SU-DHL-6 (cell line): Measurements from ENCODE around the gene KPNA3.
A peak's percentile ranks its signal among the peaks of the same experiment; 100 is the strongest.

Experiments
- H2AFZ ChIP-seq: fragments of 200-600 bp; sonication (generic); 2 replicates; pipeline ENCODE4 v1.6.1; 2014; ENCODE audit warnings: low read depth, mild to moderate bottlenecking, moderate library complexity, mixed read lengths, antibody characterized with exemption, low read length; ENCODE audit not compliant: severe bottlenecking
- H3F3A ChIP-seq: fragments of 200-600 bp; shearing (Covaris generic); 2 replicates; pipeline ENCODE4 v1.6.0; 2016; ENCODE audit warnings: antibody characterized with exemption, mild to moderate bottlenecking; ENCODE audit not compliant: insufficient read depth
- H3K27ac ChIP-seq: fragments of 200-600 bp; sonication (generic); 2 replicates; pipeline ENCODE4 v1.5.1; 2016; ENCODE audit warnings: low read depth, mild to moderate bottlenecking, low read length, moderate library complexity, mixed read lengths
- H3K27me3 ChIP-seq: fragments of 200-600 bp; sonication (generic), shearing (Covaris generic); 2 replicates; pipeline ENCODE4 v1.6.0; 2014; ENCODE audit warnings: mild to moderate bottlenecking, low read length
- H3K36me3 ChIP-seq: fragments of 200-600 bp; sonication (generic); 2 replicates; pipeline ENCODE4 v1.6.1; 2014; ENCODE audit warnings: mild to moderate bottlenecking, low read length, mixed read lengths
- H3K4me2 ChIP-seq: fragments of 300-600, 200-600 bp; shearing (Covaris generic), sonication (generic); 2 replicates; pipeline ENCODE4 v1.6.0; 2014; ENCODE audit warnings: low read length, low read depth, mild to moderate bottlenecking; ENCODE audit not compliant: poor library complexity, severe bottlenecking
- H3K4me3 ChIP-seq: fragments of 200-600 bp; sonication (generic); 2 replicates; pipeline ENCODE4 v1.5.1; 2014; ENCODE audit warnings: antibody characterized with exemption, low read length, mild to moderate bottlenecking, mixed read lengths; ENCODE audit not compliant: insufficient read depth, poor library complexity, severe bottlenecking
- H3K79me2 ChIP-seq: fragments of 200-600 bp; sonication (generic); 2 replicates; pipeline ENCODE4 v1.6.1; 2014; ENCODE audit warnings: mild to moderate bottlenecking, low read length, moderate library complexity; ENCODE audit not compliant: insufficient read depth
- H3K9ac ChIP-seq: fragments of 200-600 bp; sonication (generic); 2 replicates; pipeline ENCODE4 v1.7.0; 2014; ENCODE audit warnings: mild to moderate bottlenecking, low read length
- H3K9me2 ChIP-seq: fragments of 200-600 bp; sonication (generic); replicated peaks from 2 replicates; pipeline ENCODE4 v1.6.1; 2014; ENCODE audit warnings: low read length; ENCODE audit not compliant: insufficient read depth
- H3K9me3 ChIP-seq: fragments of 200-600 bp; sonication (generic); 2 replicates; pipeline ENCODE4 v1.6.1; 2014; ENCODE audit warnings: low read length, mixed read lengths; ENCODE audit not compliant: insufficient read depth
- H4K20me1 ChIP-seq: fragments of 200-600 bp; sonication (generic); 2 replicates; pipeline ENCODE4 v1.6.1; 2014; ENCODE audit warnings: low read depth, mild to moderate bottlenecking, antibody characterized with exemption, low read length, moderate library complexity, mixed read lengths
- CTCF ChIP-seq: fragments of 200-600 bp; sonication (generic); IDR thresholded peaks from one replicate; pipeline ENCODE4 v1.5.1; 2017; ENCODE audit warnings: antibody characterized with exemption, mild to moderate bottlenecking, low read length, moderate library complexity; ENCODE audit not compliant: insufficient read depth, poor library complexity, severe bottlenecking
- EZH2phosphoT487 ChIP-seq: fragments of 200-600 bp; sonication (generic), shearing (Covaris generic); conservative IDR thresholded peaks from 2 replicates; pipeline ENCODE4 v1.6.1; 2018; ENCODE audit warnings: mild to moderate bottlenecking, antibody characterized with exemption, low read length, moderate library complexity, mixed read lengths

The KPNA3 gene, protein sequence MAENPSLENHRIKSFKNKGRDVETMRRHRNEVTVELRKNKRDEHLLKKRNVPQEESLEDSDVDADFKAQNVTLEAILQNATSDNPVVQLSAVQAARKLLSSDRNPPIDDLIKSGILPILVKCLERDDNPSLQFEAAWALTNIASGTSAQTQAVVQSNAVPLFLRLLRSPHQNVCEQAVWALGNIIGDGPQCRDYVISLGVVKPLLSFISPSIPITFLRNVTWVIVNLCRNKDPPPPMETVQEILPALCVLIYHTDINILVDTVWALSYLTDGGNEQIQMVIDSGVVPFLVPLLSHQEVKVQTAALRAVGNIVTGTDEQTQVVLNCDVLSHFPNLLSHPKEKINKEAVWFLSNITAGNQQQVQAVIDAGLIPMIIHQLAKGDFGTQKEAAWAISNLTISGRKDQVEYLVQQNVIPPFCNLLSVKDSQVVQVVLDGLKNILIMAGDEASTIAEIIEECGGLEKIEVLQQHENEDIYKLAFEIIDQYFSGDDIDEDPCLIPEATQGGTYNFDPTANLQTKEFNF

GRCh38 chr13:49792550-49793324, at the start of gene KPNA3:
KPNA3 (minus strand) TSS chr13:49792682; CDS start chr13:49792506, 176 bp downstream.
- no peaks in the 10 kb centered on the region for H3K9me2 ChIP-seq
- no peaks in the 10 kb centered on the region for H3K27me3 ChIP-seq
- H3K9me3 ChIP-seq = no peaks in the 10 kb centered on the region
- H2AFZ ChIP-seq = peak within 1 kb of the TSS; percentile 97
- peak within 1 kb of the TSS; percentile 85 for H3K9ac ChIP-seq
- H3K36me3 ChIP-seq = no peaks in the 10 kb centered on the region
- peak within 1 kb of the TSS; percentile 86 for H3K4me2 ChIP-seq
- peaks cover 4% of the 10 kb centered on the region; the same call in 1 of the 2 replicates for H4K20me1 ChIP-seq
- H3K4me3 ChIP-seq = peak within 1 kb of the TSS; percentile 94
- peaks cover 42% of the 10 kb centered on the region for H3K79me2 ChIP-seq
- H3K27ac ChIP-seq = peak within 1 kb of the TSS; percentile 87
- 0 out of 2 replicates have a peak, but pooled peaks cover 4% of the 10 kb centered on the region for H3F3A ChIP-seq
- TF ChIP-seq CTCF = no peak
- TF ChIP-seq EZH2phosphoT487 = no peak

DNA sequence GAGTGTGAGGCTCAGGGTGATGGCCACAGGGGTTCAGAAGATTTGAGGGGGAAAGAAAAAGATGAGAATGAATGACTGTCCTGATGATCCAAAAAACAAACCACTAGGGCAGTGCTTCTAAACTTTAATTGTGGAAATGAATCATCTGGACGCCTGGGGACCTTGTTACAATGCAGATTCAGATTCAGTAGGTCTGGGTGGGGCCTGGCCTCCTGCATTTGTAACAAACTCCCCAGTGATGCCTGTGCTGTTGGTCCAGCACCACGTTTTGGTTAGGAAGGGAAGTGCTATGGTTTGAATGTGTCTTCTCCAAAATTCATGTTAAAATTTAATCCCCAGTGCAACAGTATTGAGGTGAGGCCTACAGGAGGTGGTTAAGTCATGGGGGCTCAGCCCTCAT, 49.5 kb upstream of the KPNA3 start:
- H3K27me3 ChIP-seq = no peaks in the 10 kb centered on the region
- no peak overlapping the region for H3K4me2 ChIP-seq
- no peaks in the 10 kb centered on the region for H3K9me3 ChIP-seq
- no peaks in the 10 kb centered on the region for H3F3A ChIP-seq
- no peak overlapping the region for H3K9ac ChIP-seq
- H4K20me1 ChIP-seq = no peaks in the 10 kb centered on the region
- H3K36me3 ChIP-seq = no peaks in the 10 kb centered on the region
- no peak overlapping the region for H3K4me3 ChIP-seq
- H2AFZ ChIP-seq = no peak overlapping the region
- TF ChIP-seq EZH2phosphoT487 (no peak), CTCF (no peak)
- no peaks in the 10 kb centered on the region for H3K9me2 ChIP-seq
- no peak overlapping the region for H3K27ac ChIP-seq
- no peaks in the 10 kb centered on the region for H3K79me2 ChIP-seq

DNA sequence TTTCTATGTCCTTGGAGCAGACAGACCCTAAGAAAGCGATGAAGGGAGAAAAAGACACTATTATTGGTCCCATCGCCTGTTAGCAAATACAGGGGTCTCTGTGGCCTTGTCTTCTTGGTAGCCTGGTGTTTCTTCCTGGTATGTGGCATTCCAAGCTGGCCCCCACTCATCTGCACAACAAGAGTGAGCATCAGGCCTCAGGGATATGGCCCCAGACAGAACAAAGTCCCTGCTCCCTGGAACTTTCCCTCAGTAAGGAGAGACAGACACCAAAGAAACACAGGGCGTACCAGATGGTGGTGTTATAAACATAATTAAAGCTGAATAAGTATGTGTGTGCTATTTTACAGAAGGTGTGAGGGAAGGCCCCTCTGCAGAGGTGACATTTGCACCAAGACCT, 48.2 kb upstream of the KPNA3 start:
- H3K79me2 ChIP-seq = no peaks in the 10 kb centered on the region
- no peaks in the 10 kb centered on the region for H3K27me3 ChIP-seq
- no peak overlapping the region for H3K4me2 ChIP-seq
- H3K27ac ChIP-seq = no peak overlapping the region
- H3K9ac ChIP-seq = no peak overlapping the region
- no peaks in the 10 kb centered on the region for H3K9me2 ChIP-seq
- TF ChIP-seq CTCF (no peak), EZH2phosphoT487 (no peak)
- no peaks in the 10 kb centered on the region for H3K9me3 ChIP-seq
- H3F3A ChIP-seq = no peaks in the 10 kb centered on the region
- no peaks in the 10 kb centered on the region for H4K20me1 ChIP-seq
- H2AFZ ChIP-seq = no peak overlapping the region
- H3K36me3 ChIP-seq = no peaks in the 10 kb centered on the region
- no peak overlapping the region for H3K4me3 ChIP-seq
